Effector memory CD8-positive, alpha-beta T cell (primary cell): ENCODE results near the gene KCTD4.

Experiments used
- ATAC-seq: fragments of 150-1000 bp; cut with Tn5 transposase; replicated peaks from 2 replicates; pipeline ENCODE4 v1.10.0; 2021; ENCODE audit warnings: mild to moderate bottlenecking, moderate library complexity
- DNase-seq, 3 experiments: peaks; one replicate each; pipeline ENCODE4 v3.0.0; 2021
- H3K27ac Mint-ChIP-seq, 2 donors: one replicate each; pipeline ENCODE4 v1.8.0; 2022; ENCODE audit warnings: mild to moderate bottlenecking in 2 of 2, mixed read lengths in 2 of 2, moderate library complexity in 2 of 2
- H3K27me3 Mint-ChIP-seq, 2 donors: one replicate each; pipeline ENCODE4 v1.8.0; 2022; ENCODE audit warnings: mixed read lengths in 2 of 2
- H3K36me3 Mint-ChIP-seq: one replicate; pipeline ENCODE4 v1.8.0; 2022; ENCODE audit warnings: mild to moderate bottlenecking, moderate library complexity, mixed read lengths; ENCODE audit not compliant: insufficient read depth
- H3K4me1 Mint-ChIP-seq, 2 donors: one replicate each; pipeline ENCODE4 v1.8.0; 2022; ENCODE audit warnings: low read depth in 2 of 2, mixed read lengths in 2 of 2
- H3K4me3 Mint-ChIP-seq, 2 donors: one replicate each; pipeline ENCODE4 v1.8.0; 2022; ENCODE audit warnings: mild to moderate bottlenecking in 2 of 2, mixed read lengths in 2 of 2, moderate library complexity in 2 of 2
- H3K9me3 Mint-ChIP-seq, 2 donors: one replicate each; pipeline ENCODE4 v1.8.0; 2022; ENCODE audit warnings: mixed read lengths in 2 of 2

Gene KCTD4

GRCh38 chr13:45180713-45181601, 19.9 kb downstream of the KCTD4 start:
- no peaks in the 10 kb centered on the region for H3K9me3 Mint-ChIP-seq
- no peak for DNase-seq
- H3K4me3 Mint-ChIP-seq = no peak overlapping the region
- no peak for ATAC-seq
- peaks cover 13% of the 10 kb centered on the region for H3K36me3 Mint-ChIP-seq
- peak overlapping the region; percentile 41 to 69 for H3K27ac Mint-ChIP-seq
- H3K4me1 Mint-ChIP-seq = peaks cover 13 to 26% of the 10 kb centered on the region in 2 donors
- no peaks in the 10 kb centered on the region for H3K27me3 Mint-ChIP-seq

- peaks cover 17% of the 10 kb centered on the region for H3K36me3 Mint-ChIP-seq
- DNase-seq (no peak), ATAC-seq (no peak)
- no peak overlapping the region for H3K27ac Mint-ChIP-seq
- H3K4me1 Mint-ChIP-seq = peaks cover 13 to 26% of the 10 kb centered on the region in 2 donors
- no peaks in the 10 kb centered on the region for H3K9me3 Mint-ChIP-seq
- H3K4me3 Mint-ChIP-seq = no peak overlapping the region
- no peaks in the 10 kb centered on the region for H3K27me3 Mint-ChIP-seq
Observed at GRCh38 chr13:45180303-45180702, 20.5 kb downstream of the KCTD4 start.

- H3K27me3 Mint-ChIP-seq = no peaks in the 10 kb centered on the region
- H3K27ac Mint-ChIP-seq = no peak overlapping the region
- peaks cover 11 to 20% of the 10 kb centered on the region in 2 donors for H3K4me1 Mint-ChIP-seq
- H3K4me3 Mint-ChIP-seq = no peak overlapping the region
- DNase-seq (no peak), ATAC-seq (no peak)
- H3K36me3 Mint-ChIP-seq = peaks cover 17% of the 10 kb centered on the region
- no peaks in the 10 kb centered on the region for H3K9me3 Mint-ChIP-seq
Observed at GRCh38 chr13:45179428-45179827, 21.4 kb downstream of the KCTD4 start.

- peaks cover 8 to 18% of the 10 kb centered on the region in 2 donors for H3K4me1 Mint-ChIP-seq
- no peak for DNase-seq
- ATAC-seq = no peak
- H3K27ac Mint-ChIP-seq = peak overlapping the region in 1 of 2 donors; percentile 82
- H3K4me3 Mint-ChIP-seq = no peak overlapping the region
- H3K36me3 Mint-ChIP-seq = peaks cover 14% of the 10 kb centered on the region
- H3K9me3 Mint-ChIP-seq = no peaks in the 10 kb centered on the region
- no peaks in the 10 kb centered on the region for H3K27me3 Mint-ChIP-seq
Observed at GRCh38 chr13:45178349-45179162, 22.3 kb downstream of the KCTD4 start.

GRCh38 chr13:45174478-45174877, 26.4 kb downstream of the KCTD4 start:
- Mint-ChIP-seq H3K9me3 (no peaks in the 10 kb centered on the region), H3K4me3 (no peak overlapping the region), H3K4me1 (peaks cover 12 to 23% of the 10 kb centered on the region in 2 donors), H3K27me3 (no peaks in the 10 kb centered on the region), H3K27ac (no peak overlapping the region), H3K36me3 (peaks cover 14% of the 10 kb centered on the region)
- DNase-seq = no peak
- no peak for ATAC-seq

- peaks cover 12% of the 10 kb centered on the region for H3K36me3 Mint-ChIP-seq
- DNase-seq (no peak), ATAC-seq (no peak)
- H3K27ac Mint-ChIP-seq = no peak overlapping the region
- no peaks in the 10 kb centered on the region for H3K9me3 Mint-ChIP-seq
- H3K4me1 Mint-ChIP-seq = peaks cover 5 to 12% of the 10 kb centered on the region in 2 donors
- no peak overlapping the region for H3K4me3 Mint-ChIP-seq
- H3K27me3 Mint-ChIP-seq = no peaks in the 10 kb centered on the region
Observed at GRCh38 chr13:45168555-45168930, 32.3 kb downstream of the KCTD4 start.

GRCh38 chr13:45167611-45168554, 33.0 kb downstream of the KCTD4 start:
- H3K4me3 Mint-ChIP-seq = no peak overlapping the region
- peaks cover 4 to 12% of the 10 kb centered on the region in 2 donors for H3K4me1 Mint-ChIP-seq
- no peak for ATAC-seq
- no peaks in the 10 kb centered on the region for H3K27me3 Mint-ChIP-seq
- DNase-seq = no peak
- peaks cover 9% of the 10 kb centered on the region for H3K36me3 Mint-ChIP-seq
- H3K27ac Mint-ChIP-seq = no peak overlapping the region
- no peaks in the 10 kb centered on the region for H3K9me3 Mint-ChIP-seq

- ATAC-seq (no peak), DNase-seq (no peak)
- Mint-ChIP-seq H3K27ac (peak overlapping the region in 1 of 2 donors; percentile 2), H3K4me3 (no peak overlapping the region), H3K9me3 (no peaks in the 10 kb centered on the region), H3K4me1 (peaks cover 2 to 4% of the 10 kb centered on the region in 2 donors), H3K36me3 (peaks cover 9% of the 10 kb centered on the region), H3K27me3 (no peaks in the 10 kb centered on the region)
Observed at GRCh38 chr13:45166858-45167257, 34.0 kb downstream of the KCTD4 start.

GRCh38 chr13:45162821-45163220, 38.0 kb downstream of the KCTD4 start:
- H3K36me3 Mint-ChIP-seq = peaks cover 17% of the 10 kb centered on the region
- no peaks in the 10 kb centered on the region for H3K4me1 Mint-ChIP-seq
- H3K27me3 Mint-ChIP-seq = no peaks in the 10 kb centered on the region
- H3K27ac Mint-ChIP-seq = no peak overlapping the region
- H3K4me3 Mint-ChIP-seq = no peak overlapping the region
- DNase-seq (no peak), ATAC-seq (no peak)
- H3K9me3 Mint-ChIP-seq = no peaks in the 10 kb centered on the region

- Mint-ChIP-seq H3K36me3 (peaks cover 15% of the 10 kb centered on the region), H3K4me1 (no peaks in the 10 kb centered on the region), H3K27me3 (no peaks in the 10 kb centered on the region), H3K27ac (peak overlapping the region in 1 of 2 donors; percentile 67), H3K4me3 (no peak overlapping the region), H3K9me3 (no peaks in the 10 kb centered on the region)
- ATAC-seq (no peak), DNase-seq (no peak)
Observed at GRCh38 chr13:45162194-45162593, 38.7 kb downstream of the KCTD4 start.

GRCh38 chr13:45156565-45157361, 44.1 kb downstream of the KCTD4 start:
- Mint-ChIP-seq H3K9me3 (no peaks in the 10 kb centered on the region), H3K4me3 (no peak overlapping the region), H3K27me3 (no peaks in the 10 kb centered on the region), H3K27ac (peak overlapping the region in 1 of 2 donors; percentile 2), H3K4me1 (no peaks in the 10 kb centered on the region), H3K36me3 (peaks cover 37% of the 10 kb centered on the region)
- ATAC-seq (no peak), DNase-seq (no peak)

- no peak for DNase-seq
- Mint-ChIP-seq H3K36me3 (peaks cover 20% of the 10 kb centered on the region), H3K9me3 (no peaks in the 10 kb centered on the region), H3K27me3 (no peaks in the 10 kb centered on the region), H3K4me1 (peaks cover 10 to 14% of the 10 kb centered on the region in 2 donors), H3K4me3 (no peak overlapping the region), H3K27ac (no peak overlapping the region)
- ATAC-seq = no peak
Observed at GRCh38 chr13:45149964-45150363, 50.9 kb downstream of the KCTD4 start.
